ENCODE data around the gene KLHL41.

Gene KLHL41

DNA sequence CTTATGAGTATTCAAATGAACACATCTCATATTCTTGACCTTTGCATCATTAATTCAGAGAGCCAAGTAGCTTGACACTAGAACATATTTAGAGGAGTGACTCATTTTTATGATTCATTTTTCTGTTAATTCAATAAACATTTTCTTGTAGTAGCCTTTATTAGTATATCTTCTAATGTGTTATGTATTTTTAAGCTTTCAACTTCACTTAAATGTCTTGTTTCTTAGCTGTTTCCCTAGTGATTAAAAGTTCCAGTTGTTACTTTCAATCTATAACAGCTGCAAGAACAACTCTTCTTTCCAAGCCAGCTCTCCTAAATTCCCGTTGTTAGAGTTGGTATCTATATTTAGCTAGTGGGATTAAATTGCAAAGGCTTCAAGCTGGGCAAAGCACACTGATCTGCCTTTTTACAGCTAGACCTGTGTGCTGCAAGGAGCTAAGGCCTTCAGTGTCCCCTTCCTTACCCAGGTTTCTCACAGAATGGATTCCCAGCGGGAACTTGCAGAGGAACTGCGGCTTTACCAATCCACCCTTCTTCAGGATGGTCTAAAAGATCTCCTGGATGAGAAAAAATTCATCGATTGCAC is at the start of gene KLHL41:
TSS of gene KLHL41 (plus strand) at position 405 of the 588 bp plus-strand sequence. CDS start at position 482, 77 bp downstream.
- peak; percentile 3 for DNase-seq

- DNase-seq: no peak
Measured at GRCh38 chr2:169461143-169461542, 48.4 kb upstream of the KLHL41 start.

GRCh38 chr2:169462896-169463695 is 46.4 kb upstream of the KLHL41 start:
- no peak for DNase-seq

DNA sequence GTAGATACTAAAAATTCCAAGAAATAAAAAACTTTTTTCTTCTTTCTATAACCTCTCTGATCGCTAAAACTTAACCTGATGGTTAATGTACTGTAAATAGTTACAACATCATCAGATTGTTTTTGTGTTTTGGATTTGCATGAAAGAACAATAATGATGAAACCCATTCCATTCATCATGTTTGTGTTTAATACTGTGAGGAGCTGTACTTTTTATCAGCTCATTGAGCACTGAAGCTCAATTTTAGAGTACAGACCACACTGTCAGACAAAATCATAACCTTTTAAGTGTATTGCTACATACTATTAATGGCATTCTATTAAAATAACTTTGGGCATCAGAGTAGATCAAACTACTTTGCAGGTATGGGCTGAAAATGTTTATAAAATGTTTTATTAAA is 45.0 kb upstream of the KLHL41 start:
- no peak for DNase-seq

DNA sequence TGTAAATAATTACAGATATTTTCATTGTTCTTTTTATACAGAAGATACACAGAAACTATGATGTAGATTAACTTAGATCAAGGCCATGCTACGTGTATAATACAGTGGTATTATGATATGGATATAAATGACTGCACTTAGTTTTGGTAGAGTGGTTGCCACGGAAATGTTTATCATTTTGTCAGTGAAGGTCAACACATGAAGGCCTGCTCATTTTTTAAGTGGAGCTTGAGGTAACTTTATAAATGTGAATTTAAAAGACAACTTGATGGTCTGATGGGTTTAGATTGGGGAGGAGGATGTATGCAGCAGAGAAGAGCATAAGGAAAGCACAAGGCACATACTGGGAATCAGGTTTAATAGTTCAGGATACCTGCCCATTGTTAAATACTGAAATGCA is 44.6 kb upstream of the KLHL41 start:
- no peak for DNase-seq

- no peak for DNase-seq
Measured at GRCh38 chr2:169468841-169469240, 40.7 kb upstream of the KLHL41 start.

DNA sequence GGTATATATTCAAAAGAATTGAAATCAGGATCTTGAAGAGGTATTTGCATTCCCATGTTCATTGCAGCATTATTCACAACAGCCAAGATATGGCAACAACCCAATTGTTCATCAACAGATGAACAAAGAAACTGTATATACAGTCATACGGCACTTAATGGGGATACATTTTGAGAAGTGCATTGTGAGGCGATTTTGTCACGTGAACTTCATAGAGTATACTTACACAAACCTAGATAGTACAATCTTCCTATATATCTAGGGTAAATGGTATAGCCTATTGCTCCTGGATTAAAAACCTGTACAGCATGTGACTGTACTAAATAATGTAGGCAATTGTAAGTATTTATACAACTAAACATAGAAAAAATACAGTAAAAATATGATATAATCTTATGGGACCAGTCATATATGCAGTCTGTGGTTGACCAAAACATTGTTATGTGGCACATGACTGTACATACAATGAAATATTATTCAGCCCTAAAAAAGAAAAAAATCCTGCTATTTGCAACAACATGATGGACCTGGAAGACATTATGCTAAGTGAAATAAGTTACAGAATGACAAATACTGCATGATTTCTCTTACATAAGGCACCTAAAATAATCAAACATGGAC is 39.4 kb upstream of the KLHL41 start:
- DNase-seq: no peak

GRCh38 chr2:169472249-169472648 is 37.3 kb upstream of the KLHL41 start:
- no peak for DNase-seq

- DNase-seq: no peak
Measured at GRCh38 chr2:169476459-169476858, 33.0 kb upstream of the KLHL41 start.

DNA sequence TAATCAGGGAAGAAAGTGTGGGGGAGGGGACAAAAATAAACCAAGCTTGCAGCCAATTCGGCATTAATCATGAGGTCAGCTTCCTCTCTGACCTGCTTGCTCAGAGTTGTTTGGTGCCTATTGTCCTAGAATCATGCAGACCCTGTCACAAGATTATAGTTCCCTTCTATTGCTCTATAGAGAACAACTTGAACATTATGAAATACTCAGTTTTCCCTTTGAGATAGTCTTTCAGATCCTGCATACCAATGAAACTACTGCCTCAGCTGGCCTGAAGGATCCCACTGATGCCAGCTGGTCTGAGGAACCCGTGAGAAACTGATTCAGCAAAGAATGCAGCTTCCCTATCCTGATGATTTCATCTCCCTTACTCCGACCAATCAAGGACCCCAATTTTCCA is 31.2 kb upstream of the KLHL41 start:
- DNase-seq: peak; percentile 93

- DNase-seq: no peak
Measured at GRCh38 chr2:169478745-169479256, 30.7 kb upstream of the KLHL41 start.

DNA sequence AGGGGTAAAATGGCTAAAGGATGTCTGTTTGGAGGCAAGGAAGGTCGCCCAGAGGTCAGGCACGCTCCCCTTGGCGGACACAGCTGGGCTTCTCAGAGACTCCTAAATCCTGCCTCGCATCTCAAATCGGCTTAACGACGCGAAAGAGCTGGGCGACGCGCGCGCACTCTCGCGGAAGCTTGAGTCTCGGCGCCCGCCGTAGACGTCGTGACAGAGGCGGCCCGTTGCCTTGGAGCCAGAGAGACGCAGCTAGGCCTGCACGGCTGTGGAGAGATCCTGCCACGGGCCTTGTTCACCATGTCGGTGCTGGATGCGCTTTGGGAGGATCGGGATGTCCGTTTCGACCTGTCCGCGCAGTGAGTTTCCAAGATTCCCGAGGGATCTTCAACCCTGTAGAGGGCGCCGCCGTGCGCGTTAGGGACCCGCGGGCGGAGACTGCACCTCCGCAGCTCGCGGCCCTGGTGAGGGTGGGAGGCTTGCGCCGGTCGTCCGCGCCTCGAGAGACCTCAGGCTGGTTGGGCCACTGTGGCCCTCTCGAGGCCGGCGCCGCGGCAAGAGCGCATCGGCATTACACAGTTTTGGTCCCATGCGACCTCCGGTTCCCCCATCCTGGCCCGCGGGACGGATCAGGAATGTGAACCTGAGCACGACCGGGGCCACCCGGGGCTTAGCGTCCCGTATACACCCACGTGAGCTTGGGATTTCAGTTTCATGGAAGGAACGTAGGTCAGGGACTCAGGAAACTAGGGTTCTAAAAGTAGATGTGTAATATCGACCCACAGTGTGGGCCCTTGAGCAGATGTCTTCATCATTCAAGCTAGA is 30.0 kb upstream of the KLHL41 start, which contains the start of gene BBS5:
TSS of gene BBS5 (plus strand) at position 238 of the 822 bp plus-strand sequence. CDS start at position 298, 60 bp downstream.
- DNase-seq: peak; percentile 82

DNA sequence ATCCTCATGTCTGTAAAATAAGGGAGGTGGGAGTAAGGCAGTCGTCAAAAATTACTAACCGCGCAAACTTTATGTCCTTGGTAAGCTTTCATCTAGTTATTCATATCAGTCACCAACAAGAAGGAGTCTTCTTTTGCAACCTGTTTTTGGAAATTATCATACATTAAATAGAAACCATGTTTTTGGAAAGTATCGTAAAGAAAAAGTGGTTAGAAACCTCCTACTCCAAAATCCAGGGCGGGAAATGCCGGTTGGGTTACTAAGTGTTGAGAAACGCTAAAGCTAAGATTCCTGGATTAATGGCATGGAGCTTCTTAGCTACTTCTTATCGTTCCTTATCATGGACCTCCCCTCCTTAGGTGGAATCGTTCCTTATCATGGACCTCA is 29.4 kb upstream of the KLHL41 start:
- DNase-seq: no peak

- DNase-seq: no peak
Measured at GRCh38 chr2:169485650-169486138, 23.8 kb upstream of the KLHL41 start.

DNA sequence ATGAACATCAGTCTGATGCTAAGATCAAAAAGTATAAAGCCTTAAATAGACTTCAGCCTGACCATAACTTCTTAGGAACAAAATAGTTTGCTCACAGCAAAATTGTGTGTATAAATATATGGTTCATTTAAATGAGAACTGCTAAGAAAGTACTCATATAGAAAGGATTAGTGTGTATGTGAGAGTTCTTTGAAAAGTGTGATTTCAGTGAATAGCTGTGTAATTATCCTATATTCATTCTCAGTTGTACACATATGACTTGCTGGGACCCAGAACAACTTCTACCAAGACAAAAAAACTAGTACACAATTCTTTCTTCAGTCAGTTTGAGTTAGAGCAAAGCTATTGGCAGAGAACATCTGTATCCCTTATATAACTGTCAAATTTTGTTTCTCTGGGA is 23.0 kb upstream of the KLHL41 start:
- no peak for DNase-seq

DNA sequence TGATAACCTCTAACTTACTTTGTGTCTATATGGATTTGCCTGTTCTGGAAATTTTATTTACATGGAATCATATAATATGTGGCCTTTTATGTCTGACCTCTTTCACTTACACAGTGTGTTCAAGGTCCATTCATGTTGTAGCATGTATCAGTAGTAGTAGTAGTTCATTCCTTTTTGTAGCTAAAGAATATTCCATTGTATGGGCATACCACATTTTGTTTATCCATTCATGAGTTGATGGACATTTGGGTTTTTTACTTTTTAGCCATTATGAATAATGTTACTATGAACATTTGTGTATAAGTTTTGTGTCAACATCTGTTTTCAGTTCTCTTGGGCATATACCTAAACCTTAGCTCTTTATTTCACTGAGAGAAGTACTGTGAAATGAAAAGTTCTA is 18.7 kb upstream of the KLHL41 start:
- no peak for DNase-seq

GRCh38 chr2:169491378-169491777 is 18.1 kb upstream of the KLHL41 start:
- no peak for DNase-seq

DNA sequence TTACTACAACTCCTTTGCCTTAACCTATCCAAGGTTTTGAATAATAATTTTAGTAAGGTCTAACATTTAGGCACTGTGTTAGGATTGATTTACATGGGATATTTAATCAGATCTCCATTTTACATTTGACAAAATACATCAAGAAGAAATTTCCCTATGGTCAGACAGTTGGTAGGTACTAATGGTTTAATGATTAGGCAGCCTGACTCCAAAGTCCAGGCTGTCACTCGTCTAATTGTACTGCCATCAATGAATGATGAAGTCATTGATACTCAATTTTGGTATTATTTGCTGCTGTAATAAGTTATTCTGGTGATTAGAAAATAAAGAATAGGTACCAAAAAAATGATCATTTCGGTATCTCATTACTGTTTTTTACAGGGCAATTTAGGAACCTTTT is 16.1 kb upstream of the KLHL41 start:
- DNase-seq: no peak

DNA sequence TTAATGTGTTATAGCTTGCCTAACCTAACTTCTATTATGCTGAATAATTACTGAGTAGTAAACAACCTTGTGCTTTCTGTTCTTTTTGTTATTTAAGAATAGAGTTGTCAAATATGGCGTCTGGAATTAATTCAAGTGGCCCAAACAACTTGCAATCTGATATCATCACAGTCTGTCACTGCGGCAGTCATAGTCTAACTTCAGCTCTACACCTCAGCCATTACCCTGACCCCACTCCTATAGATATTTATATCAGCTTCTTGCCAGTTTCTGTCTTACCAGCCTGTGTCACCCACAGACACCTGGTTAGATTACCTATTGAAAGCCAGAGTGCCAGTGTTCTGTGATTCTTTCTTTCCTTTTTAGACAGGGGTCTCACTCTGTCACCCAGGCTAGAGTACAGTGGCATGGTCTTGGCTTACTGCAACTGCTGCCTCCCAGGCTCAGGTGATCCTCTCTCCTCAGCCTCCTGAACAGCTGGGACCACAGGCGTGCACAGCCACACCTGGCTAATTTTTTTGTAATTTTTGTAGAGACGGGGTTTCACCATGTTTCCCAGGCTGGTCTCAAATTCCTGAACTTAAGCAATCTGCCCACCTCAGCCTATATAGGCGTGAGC is 14.1 kb upstream of the KLHL41 start:
- no peak for DNase-seq

- no peak for DNase-seq
Measured at GRCh38 chr2:169504651-169505050, 4.9 kb upstream of the KLHL41 start.

GRCh38 chr2:169507698-169508097 is 1.8 kb upstream of the KLHL41 start:
- peak; percentile 76 for DNase-seq

DNA sequence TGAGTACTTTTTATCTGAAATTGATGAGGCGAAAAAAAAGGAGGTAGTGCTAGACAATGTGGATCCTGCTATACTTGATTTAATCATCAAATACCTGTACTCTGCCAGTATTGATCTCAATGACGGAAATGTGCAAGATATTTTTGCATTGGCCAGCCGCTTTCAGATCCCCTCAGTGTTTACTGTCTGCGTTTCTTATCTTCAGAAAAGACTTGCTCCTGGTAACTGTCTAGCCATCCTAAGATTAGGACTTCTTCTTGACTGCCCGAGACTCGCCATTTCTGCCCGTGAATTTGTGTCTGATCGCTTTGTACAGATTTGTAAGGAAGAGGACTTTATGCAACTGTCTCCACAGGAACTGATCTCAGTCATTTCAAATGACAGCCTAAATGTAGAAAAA is 453 bp downstream of the KLHL41 start:
- no peak for DNase-seq

All from inflammatory macrophage treated with lipopolysaccharide for 4 hours (primary cell).